Transverse colon (tissue), 4 donors: ENCODE results near the gene CDK5. TPM values are rescaled to one million over a fixed set of nuclear protein-coding genes. Genes with fewer than 3 reads are reported as not detected.
"Not testable (repeated sequence)": the region's sequence is repeated elsewhere in the genome, so short reads cannot be mapped to it uniquely, and the experiment has no call there.

Experiments
- DNase-seq: peaks from one replicate; pipeline ENCODE4 v3.0.0-alpha.2; 2019
- H3K27ac ChIP-seq, 4 donors: fragments of 200-600 bp; sonication (generic); 2 replicates each; pipeline ENCODE4 v1.5.1; 2016 to 2018; ENCODE audit warnings: inconsistent platforms in 4 of 4
- H3K27me3 ChIP-seq: fragments of 200-600 bp; sonication (generic); 2 replicates; pipeline ENCODE4 v1.5.1; 2017; ENCODE audit warnings: inconsistent platforms
- H3K36me3 ChIP-seq, 4 donors: fragments of 200-600 bp; sonication (generic); 2 replicates each; pipeline ENCODE4 v1.5.1; 2017 to 2019; ENCODE audit warnings: inconsistent platforms in 4 of 4
- H3K4me1 ChIP-seq, 4 donors: fragments of 200-600 bp; sonication (generic); 2 replicates each; pipeline ENCODE4 v1.5.1; 2017 to 2020; ENCODE audit warnings: inconsistent platforms in 4 of 4
- H3K4me3 ChIP-seq, 4 donors: fragments of 200-600 bp; sonication (generic); 1 replicate in 1 of 4; 2 replicates in 3 of 4; pipeline versions ENCODE4 v1.5.1 to v1.6.1; 2017 to 2019; ENCODE audit warnings: inconsistent platforms in 4 of 4
- H3K9me3 ChIP-seq, 2 donors: fragments of 200-600 bp; sonication (generic); 2 replicates each; pipeline ENCODE4 v1.5.1; 2017 to 2019; ENCODE audit warnings: inconsistent platforms in 2 of 2
- EP300 ChIP-seq: sonication (generic); formaldehyde crosslinking; IDR thresholded peaks from one replicate; pipeline ENCODE4 v1.6.1; 2017; ENCODE audit warnings: antibody characterized with exemption, low read depth
- POLR2A ChIP-seq: fragments of 450-650 bp; IDR thresholded peaks from one replicate; pipeline ENCODE4 v1.6.1; 2016; ENCODE audit warnings: antibody characterized with exemption, mild to moderate bottlenecking, moderate library complexity
- POLR2AphosphoS5 ChIP-seq, 3 donors: sonication (generic); formaldehyde crosslinking; IDR thresholded peaks; one replicate each; pipeline ENCODE4 v1.6.1; 2016; ENCODE audit warnings: antibody characterized with exemption in 3 of 3
- WGBS, 2 donors: methylation state at CpG; one replicate each; pipeline ENCODE4 v1.1.5; 2018; ENCODE audit warnings: low coverage in 1 of 2; 5-methylcytosine and 5-hydroxymethylcytosine counted together
- in situ Hi-C, 4 donors: fragments of 200-750 bp; cut with MboI; loops; one replicate each; pipeline versions ENCODE4 v1.15.0 to v1.15.1; 2017; ENCODE audit warnings: low sequenced_read_pairs in 3 of 4, low pct_ligation_motif_present in 1 of 4, low pct_unique_long_range_greater_than_20kb in 1 of 4
- intact Hi-C: fragments of 100-400 bp; cut with DNase I; formaldehyde crosslinking; loops from one replicate; pipeline ENCODE4 v1.15.1; 2023; ENCODE audit warnings: low total_unique reads
- total RNA-seq, 4 donors: library from RNA; depleted of rRNA; stranded (reverse); fragments of >200 nt; gene quantifications; one replicate each; pipeline ENCODE4 v1.1.0, GENCODE V29; 2016
- TF ChIP-seq, protein P1 (sequence below), 5 experiments: fragments of 200-600 bp in 3 of 5; fragments of 450-650 bp in 2 of 5; sonication (generic) in 3 of 5; IDR thresholded peaks; 1 replicate in 2 of 5; 2 replicates in 3 of 5; pipeline ENCODE4 v1.5.1; 2016 to 2017; ENCODE audit warnings: antibody characterized with exemption in 5 of 5, inconsistent platforms in 3 of 5, mild to moderate bottlenecking in 2 of 5, moderate library complexity in 1 of 5

The CDK5 gene
- total RNA-seq, 4 donors from 2014 or later: 1.1 to 33.8 (median 10.7) TPM

DNA sequence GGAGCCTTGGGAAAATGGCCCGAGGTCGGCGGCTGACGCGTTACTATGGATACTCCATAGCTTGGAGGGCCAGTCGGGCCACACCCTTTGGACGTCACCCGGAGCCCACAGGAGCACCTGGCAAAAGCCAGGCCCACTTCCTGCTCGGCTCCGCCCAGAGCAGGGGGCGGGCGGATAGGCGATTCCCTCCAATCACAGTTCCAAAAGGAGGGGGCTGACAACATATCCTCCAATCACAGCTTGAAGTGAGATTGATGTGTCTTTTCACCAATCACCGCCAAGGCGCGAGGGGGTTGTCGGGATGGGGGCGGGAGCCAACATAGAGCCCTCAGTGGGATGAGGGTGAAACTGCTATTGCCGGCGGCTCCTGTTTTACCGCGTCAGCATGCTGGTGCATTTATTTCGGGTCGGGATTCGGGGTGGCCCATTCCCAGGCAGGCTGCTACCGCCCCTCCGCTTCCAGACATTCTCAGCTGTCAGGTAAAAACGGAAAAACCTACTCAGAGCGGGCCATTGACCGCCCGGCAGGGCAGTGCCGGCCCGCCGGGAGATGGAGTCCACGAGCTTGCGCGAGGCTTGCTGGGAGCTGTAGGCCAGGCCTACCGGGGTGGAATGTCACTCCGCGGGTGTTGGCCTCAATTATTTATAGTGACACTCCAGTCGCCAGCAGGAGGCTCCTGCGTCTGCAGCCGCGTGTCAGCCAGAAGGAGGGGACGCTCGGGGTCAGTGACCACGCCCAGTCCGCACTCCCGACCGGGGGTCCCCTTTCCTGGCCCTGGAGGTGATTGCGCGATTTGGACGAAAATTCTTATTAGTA lies 29.4 kb downstream of the CDK5 start, which contains the start of gene ABCB8:
Gene ABCB8, plus strand, starts transcription at position 320 of the 817 bp plus-strand sequence. Its CDS starts 66 bp downstream, at position 386.
- Histone ChIP-seq H3K36me3 (no peaks in the 10 kb centered on the region), H3K27ac (peak within 1 kb of the TSS; percentile 76 to 93 (median 88)), H3K4me3 (peak within 1 kb of the TSS; percentile 53 to 86 (median 74)), H3K4me1 (peaks cover 0 to 19% (median 13%) of the 10 kb centered on the region in 4 donors), H3K9me3 (no peaks in the 10 kb centered on the region), H3K27me3 (no peaks in the 10 kb centered on the region)
- WGBS, 2 donors: 0 to 1% methylated on average over 2 to 50 of the region's 53 CpGs
- peak; percentile 99 for DNase-seq
- intact Hi-C loops: no loop called here
- in situ Hi-C loops: no loop called here
- TF ChIP-seq, protein P1, sequence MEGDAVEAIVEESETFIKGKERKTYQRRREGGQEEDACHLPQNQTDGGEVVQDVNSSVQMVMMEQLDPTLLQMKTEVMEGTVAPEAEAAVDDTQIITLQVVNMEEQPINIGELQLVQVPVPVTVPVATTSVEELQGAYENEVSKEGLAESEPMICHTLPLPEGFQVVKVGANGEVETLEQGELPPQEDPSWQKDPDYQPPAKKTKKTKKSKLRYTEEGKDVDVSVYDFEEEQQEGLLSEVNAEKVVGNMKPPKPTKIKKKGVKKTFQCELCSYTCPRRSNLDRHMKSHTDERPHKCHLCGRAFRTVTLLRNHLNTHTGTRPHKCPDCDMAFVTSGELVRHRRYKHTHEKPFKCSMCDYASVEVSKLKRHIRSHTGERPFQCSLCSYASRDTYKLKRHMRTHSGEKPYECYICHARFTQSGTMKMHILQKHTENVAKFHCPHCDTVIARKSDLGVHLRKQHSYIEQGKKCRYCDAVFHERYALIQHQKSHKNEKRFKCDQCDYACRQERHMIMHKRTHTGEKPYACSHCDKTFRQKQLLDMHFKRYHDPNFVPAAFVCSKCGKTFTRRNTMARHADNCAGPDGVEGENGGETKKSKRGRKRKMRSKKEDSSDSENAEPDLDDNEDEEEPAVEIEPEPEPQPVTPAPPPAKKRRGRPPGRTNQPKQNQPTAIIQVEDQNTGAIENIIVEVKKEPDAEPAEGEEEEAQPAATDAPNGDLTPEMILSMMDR (IDR thresholded peaks at IDR 0.05): peak; percentile 43 to 84 (median 56)
- TF ChIP-seq EP300 (no peak), POLR2A (peak; percentile 65), POLR2AphosphoS5 (IDR thresholded peaks at IDR 0.05) (peak; percentile 28 to 70 (median 39))

DNA sequence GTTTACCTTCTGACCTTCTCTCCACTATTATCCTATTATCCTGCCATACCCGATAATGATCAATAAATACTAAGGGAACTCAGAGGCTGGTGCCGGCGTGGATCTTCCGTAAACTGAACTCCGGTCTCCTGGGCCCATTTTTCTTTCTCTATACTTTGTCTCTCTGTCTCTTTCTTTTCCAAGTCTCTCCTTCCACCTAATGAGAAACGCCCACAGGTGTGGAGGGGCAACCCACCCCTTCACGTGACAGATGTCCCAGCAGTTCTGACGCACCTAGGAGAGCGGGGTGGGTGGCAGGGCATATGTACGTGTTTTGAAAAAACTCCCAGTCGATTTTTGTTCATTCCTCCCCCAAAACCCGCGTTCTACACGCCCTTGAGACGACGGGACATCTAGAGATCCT lies 30.0 kb downstream of the CDK5 start:
- WGBS, 2 donors: 17 to 54% methylated on average over 5 to 16 of the region's 16 CpGs
- intact Hi-C loops, DNase-seq: not testable (repeated sequence)

GRCh38 chr7:151026771-151027727 lies 30.6 kb downstream of the CDK5 start:
- H3K9me3 ChIP-seq, intact Hi-C loops, in situ Hi-C loops, H3K27me3 ChIP-seq, DNase-seq, H3K36me3 ChIP-seq: not testable (repeated sequence)
- peak overlapping the region in 2 of 4 donors; percentile 87 to 89 for H3K27ac ChIP-seq
- peak overlapping the region in 1 of 4 donors; percentile 86 for H3K4me3 ChIP-seq
- 34 to 52% methylated on average over 7 to 19 of the region's 19 CpGs for WGBS, 2 donors
- H3K4me1 ChIP-seq: peaks cover 0 to 19% (median 13%) of the 10 kb centered on the region in 4 donors

More for the DNA sequence above, 30.0 kb downstream of the CDK5 start:
- Histone ChIP-seq H3K4me1 (peaks cover 0 to 19% (median 13%) of the 10 kb centered on the region in 4 donors), H3K27ac (peak overlapping the region; percentile 76 to 93 (median 88)), H3K4me3 (peak overlapping the region; percentile 21 to 86 (median 59))
- H3K27me3 ChIP-seq, H3K36me3 ChIP-seq, H3K9me3 ChIP-seq, in situ Hi-C loops: not testable (repeated sequence)
- TF ChIP-seq POLR2A: peak; percentile 3

- Histone ChIP-seq H3K36me3 (no peaks in the 10 kb centered on the region), H3K9me3 (no peaks in the 10 kb centered on the region), H3K27ac (no peak overlapping the region), H3K27me3 (peaks cover 5% of the 10 kb centered on the region), H3K4me1 (peaks cover 0 to 19% (median 13%) of the 10 kb centered on the region in 4 donors), H3K4me3 (no peak overlapping the region)
- in situ Hi-C loops: no loop called here
- DNase-seq: no peak
- 72 to 100% methylated on average over 1 to 4 of the region's 4 CpGs for WGBS, 2 donors
- intact Hi-C loops: no loop called here
- TF ChIP-seq POLR2A (no peak), POLR2AphosphoS5 (IDR thresholded peaks at IDR 0.05) (no peak), EP300 (no peak)
- TF ChIP-seq, protein P1 (IDR thresholded peaks at IDR 0.05): no peak
These were observed 31.6 kb downstream of the CDK5 start for GRCh38 chr7:151025924-151026671.
